ENCODE results near the gene EFCC1. TPM values are rescaled to one million over a fixed set of nuclear protein-coding genes. Genes with fewer than 3 reads are reported as not detected.

Gene EFCC1
- total and polyA plus RNA-seq, 2 of the 8 experiments (the other 6 are each of a cell fraction or from before 2014, with no cell fraction given), result 0.14 to 0.37 TPM

DNA sequence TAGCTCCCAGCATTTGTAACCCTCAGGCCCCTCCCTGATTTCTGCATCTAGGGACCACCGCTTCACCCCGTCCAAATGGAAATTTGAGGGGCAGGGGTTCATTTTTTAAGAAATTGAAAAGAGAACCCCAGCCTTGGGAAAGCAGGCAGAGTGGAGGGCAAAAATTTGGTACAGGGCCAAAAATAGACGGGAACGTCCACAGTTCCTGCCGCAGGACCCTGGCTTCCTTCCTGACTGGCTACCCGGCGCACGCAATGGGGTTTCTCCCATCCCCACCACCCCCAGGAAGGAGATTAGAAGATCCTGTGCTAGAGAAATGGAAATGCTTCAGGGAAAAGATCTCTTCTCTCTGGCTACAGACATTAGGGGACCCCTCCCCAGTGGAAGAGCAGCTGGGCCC is 80.4 kb downstream of the EFCC1 start:
- H3K79me2 ChIP-seq (ENCODE audit: control insufficient read depth in 1 of 2, insufficient read depth in 2 of 2, low read length in 2 of 2), result no peaks in the 10 kb centered on the region
- no peaks in the 10 kb centered on the region for H3K9me3 ChIP-seq (ENCODE audit: insufficient read depth in 2 of 2, low read depth in 1 of 2, low read length in 1 of 2)
- H3K27me3 ChIP-seq (replicated peaks in 1 of 4; ENCODE audit: control insufficient read depth in 3 of 4, extremely low read depth in 1 of 4, insufficient read depth in 3 of 4, low read length in 3 of 4), result no peaks in the 10 kb centered on the region
- no peak overlapping the region for H3K4me3 ChIP-seq (ENCODE audit: extremely low read depth in 1 of 4, insufficient read depth in 2 of 4, low read depth in 3 of 4, low read length in 4 of 4)
- POLR2A ChIA-PET (ENCODE audit: partially characterized antibody), result no interaction called here
- H3K9ac ChIP-seq (replicated peaks in 1 of 4; ENCODE audit: extremely low read depth in 1 of 4, low read depth in 3 of 4, low read length in 3 of 4), result no peak overlapping the region
- no peak overlapping the region; the same call in 1 of the 2 replicates for H4K8ac ChIP-seq (ENCODE audit: extremely low read depth, insufficient read depth, low read length)
- H3K36me3 ChIP-seq (ENCODE audit: control insufficient read depth in 2 of 4, insufficient read depth in 4 of 4, low read length in 3 of 4), result no peaks in the 10 kb centered on the region
- no peak overlapping the region for H3K4ac ChIP-seq (replicated peaks; ENCODE audit: insufficient read length, low read depth, low read length)
- H3K14ac ChIP-seq (ENCODE audit: insufficient read length), result no peak overlapping the region
- H3K27ac ChIP-seq (ENCODE audit: low read depth, low read length), result no peak overlapping the region
- no peak overlapping the region for H2BK12ac ChIP-seq (ENCODE audit: low read depth, low read length)
- no peak overlapping the region for H4K5ac ChIP-seq (ENCODE audit: insufficient read length, low read depth, low read length)
- H2BK120ac ChIP-seq (replicated peaks; ENCODE audit: low read depth, low read length), result no peak overlapping the region
- DNase-seq (ENCODE audit: low read depth in 1 of 2, low spot score in 2 of 2) (no peak), FAIRE-seq (no peak)
- no peak overlapping the region for H2BK20ac ChIP-seq (ENCODE audit: low read length)
- no peak overlapping the region for H2BK15ac ChIP-seq (ENCODE audit: low read length)
- no peak overlapping the region for H2AK5ac ChIP-seq (ENCODE audit: low read depth, low read length)
- TF ChIP-seq GABPA (IDR thresholded peaks at IDR 0.05; ENCODE audit: borderline replicate concordance, insufficient read depth, low read length), result no peak
- TF ChIP-seq, protein P1, sequence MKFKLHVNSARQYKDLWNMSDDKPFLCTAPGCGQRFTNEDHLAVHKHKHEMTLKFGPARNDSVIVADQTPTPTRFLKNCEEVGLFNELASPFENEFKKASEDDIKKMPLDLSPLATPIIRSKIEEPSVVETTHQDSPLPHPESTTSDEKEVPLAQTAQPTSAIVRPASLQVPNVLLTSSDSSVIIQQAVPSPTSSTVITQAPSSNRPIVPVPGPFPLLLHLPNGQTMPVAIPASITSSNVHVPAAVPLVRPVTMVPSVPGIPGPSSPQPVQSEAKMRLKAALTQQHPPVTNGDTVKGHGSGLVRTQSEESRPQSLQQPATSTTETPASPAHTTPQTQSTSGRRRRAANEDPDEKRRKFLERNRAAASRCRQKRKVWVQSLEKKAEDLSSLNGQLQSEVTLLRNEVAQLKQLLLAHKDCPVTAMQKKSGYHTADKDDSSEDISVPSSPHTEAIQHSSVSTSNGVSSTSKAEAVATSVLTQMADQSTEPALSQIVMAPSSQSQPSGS (IDR thresholded peaks at IDR 0.05; ENCODE audit: low read length), result no peak
- TF ChIP-seq KDM5A (IDR thresholded peaks at IDR 0.05; ENCODE audit: low read length), result no peak
- TF ChIP-seq CEBPB (IDR thresholded peaks at IDR 0.05; ENCODE audit: low read depth, low read length), result no peak
- no peak for TF ChIP-seq NANOG (IDR thresholded peaks at IDR 0.05; ENCODE audit: insufficient read depth, low read depth, low read length, poor library complexity, severe bottlenecking)
- TF ChIP-seq, protein P2, sequence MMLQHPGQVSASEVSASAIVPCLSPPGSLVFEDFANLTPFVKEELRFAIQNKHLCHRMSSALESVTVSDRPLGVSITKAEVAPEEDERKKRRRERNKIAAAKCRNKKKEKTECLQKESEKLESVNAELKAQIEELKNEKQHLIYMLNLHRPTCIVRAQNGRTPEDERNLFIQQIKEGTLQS (IDR thresholded peaks at IDR 0.05; ENCODE audit: insufficient read depth, low read depth, low read length), result no peak
- no peak for TF ChIP-seq CREB1 (IDR thresholded peaks at IDR 0.05)
- TF ChIP-seq EZH2 (IDR thresholded peaks at IDR 0.05; ENCODE audit: low read depth, low read length, severe bottlenecking), result no peak
- TF ChIP-seq RFX5 (IDR thresholded peaks at IDR 0.05; ENCODE audit: borderline replicate concordance, low read depth, low read length), result no peak
- TF ChIP-seq CTBP2 (IDR thresholded peaks at IDR 0.05; ENCODE audit: borderline replicate concordance, insufficient read depth, insufficient read length, low read length), result no peak
- no peak overlapping the region for H2BK5ac ChIP-seq (ENCODE audit: low read depth, low read length)
- no peaks in the 10 kb centered on the region for H3K23me2 ChIP-seq (ENCODE audit: low read depth, low read length)
- H2AFZ ChIP-seq (ENCODE audit: low read length), result no peak overlapping the region
- 94% methylated on average over 8 of the region's 8 CpGs; no CpG with 5 or more reads in 1 of the 2 experiments for WGBS, 2 experiments (ENCODE audit: extremely low coverage in 1 of 2, insufficient coverage in 1 of 2, insufficient read length in 1 of 2, insufficient replicate concordance in 2 of 2, low coverage in 1 of 2, low lambda C conversion rate in 2 of 2, missing lambda C conversion rate in 1 of 2)
- H3K18ac ChIP-seq (ENCODE audit: extremely low read depth, low read length), result no peak overlapping the region
- no peak overlapping the region for H3K56ac ChIP-seq (replicated peaks; ENCODE audit: insufficient read length, low read depth, low read length)
- no peaks in the 10 kb centered on the region for H3K4me1 ChIP-seq (replicated peaks in 1 of 4; ENCODE audit: control insufficient read depth in 3 of 4, insufficient read depth in 4 of 4, low read length in 3 of 4)
- H3K79me1 ChIP-seq (ENCODE audit: low read depth, low read length), result no peaks in the 10 kb centered on the region
- H4K20me1 ChIP-seq (replicated peaks in 1 of 2; ENCODE audit: control insufficient read depth in 1 of 2, insufficient read depth in 2 of 2, low read length in 2 of 2), result no peaks in the 10 kb centered on the region
- H3K23ac ChIP-seq (ENCODE audit: insufficient read length), result no peak overlapping the region
- H3K4me2 ChIP-seq (ENCODE audit: insufficient read depth in 1 of 2, low read depth in 2 of 2, low read length in 2 of 2), result no peak overlapping the region
- CTCF ChIA-PET (ENCODE audit: partially characterized antibody), result interaction anchor here (1.2 to 2.1 kb wide), 2 partner anchors 14 to 111 kb away, joined by 3 to 11 read pairs; no protein-coding TSS in a partner anchor
- no peak overlapping the region for H4K91ac ChIP-seq (replicated peaks; ENCODE audit: insufficient read length, low read length)
